SJCRH30 (cell line): ENCODE measurements around the gene GRM4. TPM values are rescaled to one million over a fixed set of nuclear protein-coding genes. Genes with fewer than 3 reads are reported as not detected.
"Not testable (repeated sequence)": the region's sequence is repeated elsewhere in the genome, so short reads cannot be mapped to it uniquely, and the experiment has no call there.

Experiments
- DNase-seq, 2 experiments: peaks; one replicate each; pipeline ENCODE4 v3.0.0-alpha.2; 2015 to 2020
- H3K27ac ChIP-seq: fragments of 250-450 bp; sonication (Bioruptor Pico); 2 replicates; pipeline ENCODE4 v1.5.1; 2020; ENCODE audit warnings: mild to moderate bottlenecking, moderate library complexity
- H3K27me3 ChIP-seq: fragments of 250-450 bp; sonication (Bioruptor Pico); 2 replicates; pipeline ENCODE4 v1.5.1; 2020; ENCODE audit warnings: mild to moderate bottlenecking, moderate library complexity
- H3K36me3 ChIP-seq: fragments of 250-450 bp; sonication (Bioruptor Pico); 2 replicates; pipeline ENCODE4 v1.5.1; 2020; ENCODE audit warnings: mild to moderate bottlenecking, moderate library complexity
- H3K4me1 ChIP-seq: fragments of 250-450 bp; sonication (Bioruptor Pico); 2 replicates; pipeline ENCODE4 v1.5.1; 2020; ENCODE audit warnings: mild to moderate bottlenecking, moderate library complexity
- H3K4me3 ChIP-seq: fragments of 250-450 bp; sonication (Bioruptor Pico); 2 replicates; pipeline ENCODE4 v1.5.1; 2020; ENCODE audit warnings: mild to moderate bottlenecking, moderate library complexity
- H3K9me3 ChIP-seq: fragments of 250-450 bp; sonication (Bioruptor Pico); replicated peaks from 2 replicates; pipeline ENCODE4 v1.5.1; 2020; ENCODE audit warnings: mild to moderate bottlenecking, moderate library complexity
- total RNA-seq: library from RNA; depleted of rRNA; stranded (reverse); fragments of >200 nt; shearing (Covaris generic); gene quantifications from 2 replicates; pipeline ENCODE4 v1.2.3, GENCODE V29; 2014

GRM4 gene
- total RNA-seq, 1 experiment from 2014 or later: 0.06 TPM

- no peaks in the 10 kb centered on the region for H3K27me3 ChIP-seq
Observed at GRCh38 chr6:34052071-34052825, 93.6 kb downstream of the GRM4 start.

GRCh38 chr6:34051331-34051919 lies 94.5 kb downstream of the GRM4 start:
- DNase-seq: no peak
- no peaks in the 10 kb centered on the region for H3K4me1 ChIP-seq
- H3K36me3 ChIP-seq: no peaks in the 10 kb centered on the region
- H3K4me3 ChIP-seq: no peak overlapping the region
- no peak overlapping the region for H3K27ac ChIP-seq
- H3K27me3 ChIP-seq: no peaks in the 10 kb centered on the region
- no peaks in the 10 kb centered on the region for H3K9me3 ChIP-seq

More at GRCh38 chr6:34052071-34052825, 93.6 kb downstream of the GRM4 start:
- DNase-seq: no peak
- Histone ChIP-seq H3K27ac (no peak overlapping the region), H3K4me1 (no peaks in the 10 kb centered on the region), H3K36me3 (no peaks in the 10 kb centered on the region), H3K9me3 (no peaks in the 10 kb centered on the region), H3K4me3 (no peak overlapping the region)

GRCh38 chr6:34050691-34051090 lies 95.2 kb downstream of the GRM4 start:
- Histone ChIP-seq H3K36me3 (no peaks in the 10 kb centered on the region), H3K27me3 (no peaks in the 10 kb centered on the region), H3K9me3 (no peaks in the 10 kb centered on the region), H3K27ac (no peak overlapping the region), H3K4me3 (no peak overlapping the region), H3K4me1 (no peaks in the 10 kb centered on the region)
- DNase-seq: no peak

- H3K27ac ChIP-seq: no peak overlapping the region
- H3K4me3 ChIP-seq: no peak overlapping the region
- no peaks in the 10 kb centered on the region for H3K4me1 ChIP-seq
- H3K36me3 ChIP-seq: no peaks in the 10 kb centered on the region
- H3K27me3 ChIP-seq: no peaks in the 10 kb centered on the region
- no peaks in the 10 kb centered on the region for H3K9me3 ChIP-seq
- no peak for DNase-seq
Observed at GRCh38 chr6:34049395-34050342, 96.2 kb downstream of the GRM4 start.

- no peak for DNase-seq
- no peak overlapping the region for H3K4me3 ChIP-seq
- no peaks in the 10 kb centered on the region for H3K9me3 ChIP-seq
- H3K27ac ChIP-seq: no peak overlapping the region
- no peaks in the 10 kb centered on the region for H3K36me3 ChIP-seq
- H3K27me3 ChIP-seq: no peaks in the 10 kb centered on the region
- H3K4me1 ChIP-seq: no peaks in the 10 kb centered on the region
Observed at GRCh38 chr6:34047913-34048867, 97.7 kb downstream of the GRM4 start.

- Histone ChIP-seq H3K27me3 (no peaks in the 10 kb centered on the region), H3K4me3 (no peak overlapping the region), H3K27ac (no peak overlapping the region), H3K4me1 (no peaks in the 10 kb centered on the region), H3K36me3 (no peaks in the 10 kb centered on the region), H3K9me3 (no peaks in the 10 kb centered on the region)
- DNase-seq: no peak
Observed at GRCh38 chr6:34046617-34047016, 99.3 kb downstream of the GRM4 start.

- H3K9me3 ChIP-seq: no peaks in the 10 kb centered on the region
- H3K4me3 ChIP-seq: no peak overlapping the region
- no peak overlapping the region for H3K27ac ChIP-seq
- no peaks in the 10 kb centered on the region for H3K4me1 ChIP-seq
- H3K27me3 ChIP-seq: no peaks in the 10 kb centered on the region
- no peak for DNase-seq
- no peaks in the 10 kb centered on the region for H3K36me3 ChIP-seq
Observed at GRCh38 chr6:34045771-34046170, 100.1 kb downstream of the GRM4 start.

- no peaks in the 10 kb centered on the region for H3K36me3 ChIP-seq
- no peak overlapping the region for H3K4me3 ChIP-seq
- no peak overlapping the region for H3K27ac ChIP-seq
- H3K27me3 ChIP-seq: no peaks in the 10 kb centered on the region
- no peaks in the 10 kb centered on the region for H3K9me3 ChIP-seq
- no peak for DNase-seq
- no peaks in the 10 kb centered on the region for H3K4me1 ChIP-seq
Observed at GRCh38 chr6:34044945-34045595, 100.8 kb downstream of the GRM4 start.

GRCh38 chr6:34043359-34043758 lies 102.5 kb downstream of the GRM4 start:
- Histone ChIP-seq H3K9me3 (no peaks in the 10 kb centered on the region), H3K27ac (no peak overlapping the region), H3K4me1 (no peaks in the 10 kb centered on the region), H3K4me3 (no peak overlapping the region), H3K36me3 (no peaks in the 10 kb centered on the region), H3K27me3 (no peaks in the 10 kb centered on the region)
- DNase-seq: no peak

- not testable (repeated sequence) for DNase-seq, H3K4me1 ChIP-seq, H3K9me3 ChIP-seq, H3K4me3 ChIP-seq, H3K27ac ChIP-seq, H3K27me3 ChIP-seq, H3K36me3 ChIP-seq
Observed at GRCh38 chr6:34041998-34042397, 103.9 kb downstream of the GRM4 start.

- no peak for DNase-seq
- no peak overlapping the region for H3K4me3 ChIP-seq
- no peaks in the 10 kb centered on the region for H3K4me1 ChIP-seq
- no peaks in the 10 kb centered on the region for H3K36me3 ChIP-seq
- no peaks in the 10 kb centered on the region for H3K27me3 ChIP-seq
- H3K27ac ChIP-seq: no peak overlapping the region
- no peaks in the 10 kb centered on the region for H3K9me3 ChIP-seq
Observed at GRCh38 chr6:34041385-34041784, 104.5 kb downstream of the GRM4 start.

GRCh38 chr6:34039943-34040342 lies 105.9 kb downstream of the GRM4 start:
- Histone ChIP-seq H3K27ac (no peak overlapping the region), H3K27me3 (no peaks in the 10 kb centered on the region), H3K4me1 (no peaks in the 10 kb centered on the region), H3K4me3 (no peak overlapping the region), H3K36me3 (no peaks in the 10 kb centered on the region), H3K9me3 (no peaks in the 10 kb centered on the region)
- no peak for DNase-seq

- no peaks in the 10 kb centered on the region for H3K9me3 ChIP-seq
- H3K27me3 ChIP-seq: no peaks in the 10 kb centered on the region
- H3K36me3 ChIP-seq: no peaks in the 10 kb centered on the region
- H3K4me3 ChIP-seq: no peak overlapping the region
- DNase-seq: no peak
- H3K27ac ChIP-seq: no peak overlapping the region
- H3K4me1 ChIP-seq: no peaks in the 10 kb centered on the region
Observed at GRCh38 chr6:34037151-34037550, 108.7 kb downstream of the GRM4 start.
